ENCODE results near the gene PRR30.

DNA sequence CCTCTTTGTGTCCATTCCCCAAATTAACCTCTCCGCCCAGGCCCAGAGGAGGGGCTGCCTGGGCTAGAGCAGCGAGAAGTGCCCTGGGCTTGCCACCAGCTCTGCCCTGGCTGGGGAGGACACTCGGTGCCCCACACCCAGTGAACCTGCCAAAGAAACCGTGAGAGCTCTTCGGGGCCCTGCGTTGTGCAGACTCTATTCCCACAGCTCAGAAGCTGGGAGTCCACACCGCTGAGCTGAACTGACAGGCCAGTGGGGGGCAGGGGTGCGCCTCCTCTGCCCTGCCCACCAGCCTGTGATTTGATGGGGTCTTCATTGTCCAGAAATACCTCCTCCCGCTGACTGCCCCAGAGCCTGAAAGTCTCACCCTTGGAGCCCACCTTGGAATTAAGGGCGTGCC is 39.2 kb downstream of the PRR30 start:
- TF ChIP-seq, protein P1, sequence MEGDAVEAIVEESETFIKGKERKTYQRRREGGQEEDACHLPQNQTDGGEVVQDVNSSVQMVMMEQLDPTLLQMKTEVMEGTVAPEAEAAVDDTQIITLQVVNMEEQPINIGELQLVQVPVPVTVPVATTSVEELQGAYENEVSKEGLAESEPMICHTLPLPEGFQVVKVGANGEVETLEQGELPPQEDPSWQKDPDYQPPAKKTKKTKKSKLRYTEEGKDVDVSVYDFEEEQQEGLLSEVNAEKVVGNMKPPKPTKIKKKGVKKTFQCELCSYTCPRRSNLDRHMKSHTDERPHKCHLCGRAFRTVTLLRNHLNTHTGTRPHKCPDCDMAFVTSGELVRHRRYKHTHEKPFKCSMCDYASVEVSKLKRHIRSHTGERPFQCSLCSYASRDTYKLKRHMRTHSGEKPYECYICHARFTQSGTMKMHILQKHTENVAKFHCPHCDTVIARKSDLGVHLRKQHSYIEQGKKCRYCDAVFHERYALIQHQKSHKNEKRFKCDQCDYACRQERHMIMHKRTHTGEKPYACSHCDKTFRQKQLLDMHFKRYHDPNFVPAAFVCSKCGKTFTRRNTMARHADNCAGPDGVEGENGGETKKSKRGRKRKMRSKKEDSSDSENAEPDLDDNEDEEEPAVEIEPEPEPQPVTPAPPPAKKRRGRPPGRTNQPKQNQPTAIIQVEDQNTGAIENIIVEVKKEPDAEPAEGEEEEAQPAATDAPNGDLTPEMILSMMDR (IDR thresholded peaks at IDR 0.05 in 2 of 3, conservative IDR thresholded peaks at IDR 0.05 in 1 of 3; ENCODE audit: borderline replicate concordance in 1 of 3, insufficient read depth in 1 of 3, low read depth in 2 of 3, low read length in 2 of 3), result no peak
- TF ChIP-seq, protein P2, sequence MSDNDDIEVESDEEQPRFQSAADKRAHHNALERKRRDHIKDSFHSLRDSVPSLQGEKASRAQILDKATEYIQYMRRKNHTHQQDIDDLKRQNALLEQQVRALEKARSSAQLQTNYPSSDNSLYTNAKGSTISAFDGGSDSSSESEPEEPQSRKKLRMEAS (IDR thresholded peaks at IDR 0.05), result no peak
- TF ChIP-seq YY1 (IDR thresholded peaks at IDR 0.05; ENCODE audit: extremely low read depth, insufficient replicate concordance, low read depth, low read length) (no peak), FOSL1 (IDR thresholded peaks at IDR 0.05; ENCODE audit: low read depth) (no peak), EZH2phosphoT487 (IDR thresholded peaks at IDR 0.05; ENCODE audit: borderline replicate concordance) (no peak), POLR2A (IDR thresholded peaks at IDR 0.05; ENCODE audit: borderline replicate concordance, extremely low read depth, insufficient read depth, insufficient read length) (no peak), EZH2 (IDR thresholded peaks at IDR 0.05) (no peak), POLR2AphosphoS5 (IDR thresholded peaks at IDR 0.05; ENCODE audit: low read depth, low read length) (no peak), SRF (IDR thresholded peaks at IDR 0.05; ENCODE audit: low read depth) (no peak), SP1 (IDR thresholded peaks at IDR 0.05; ENCODE audit: low read depth) (no peak)

All from HCT116 (cell line).